ENCODE results near the gene MYBBP1A.
A peak's percentile ranks its signal among the peaks of the same experiment; 100 is the strongest.
"Not testable (repeated sequence)": the region's sequence is repeated elsewhere in the genome, so short reads cannot be mapped to it uniquely, and the experiment has no call there.

The MYBBP1A gene

DNA sequence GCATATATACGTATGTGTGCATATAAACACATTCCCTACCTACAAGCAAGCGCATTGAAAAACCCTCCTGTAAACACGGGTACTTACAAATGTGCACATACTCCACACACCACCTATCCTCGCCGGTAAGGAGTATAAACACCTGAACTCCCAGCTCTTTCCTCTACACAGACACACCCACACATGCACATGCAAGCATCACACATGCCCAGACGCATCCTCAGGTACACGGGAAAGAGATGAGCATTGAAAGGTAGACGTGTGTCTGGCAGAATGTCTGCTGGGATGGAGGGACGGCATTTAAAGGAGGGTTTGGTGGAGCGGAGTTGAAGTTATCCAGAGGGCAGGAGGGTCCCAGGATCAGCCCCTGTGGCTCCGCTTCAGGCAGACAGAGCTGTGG, 24.5 kb upstream of the MYBBP1A start:
- Histone ChIP-seq H3K27me3 (replicated peaks; ENCODE audit: control insufficient read depth, insufficient read depth, low read length) (peaks cover 60% of the 10 kb centered on the region), H3K9me3 (ENCODE audit: control insufficient read depth, low read length) (no peaks in the 10 kb centered on the region), H3K4me3 (ENCODE audit: low read length) (no peak overlapping the region), H3K9ac (ENCODE audit: low read length) (no peak overlapping the region), H3K4me1 (ENCODE audit: control insufficient read depth, insufficient read depth, low read length) (no peaks in the 10 kb centered on the region), H3K36me3 (ENCODE audit: control insufficient read depth, insufficient read depth, low read length, severe bottlenecking) (no peaks in the 10 kb centered on the region)
- DNase-seq (ENCODE audit: low read depth): no peak

DNA sequence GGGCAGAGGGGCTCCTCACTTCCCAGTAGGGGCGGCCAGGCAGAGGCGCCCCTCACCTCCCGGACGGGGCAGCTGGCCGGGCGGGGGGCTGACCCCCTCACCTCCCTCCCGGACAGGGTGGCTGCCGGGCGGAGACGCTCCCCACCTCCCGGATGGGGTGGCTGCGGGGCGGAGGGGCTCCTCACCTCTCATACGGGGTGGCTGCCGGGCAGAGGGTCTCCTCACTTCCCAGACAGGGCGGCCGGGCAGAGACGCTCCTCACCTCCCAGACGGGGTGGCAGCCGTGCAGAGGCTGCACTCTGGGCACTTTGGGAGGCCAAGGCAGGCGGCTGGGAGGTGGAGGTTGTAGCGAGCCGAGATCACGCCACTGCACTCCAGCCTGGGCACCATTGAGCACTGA, 23.2 kb upstream of the MYBBP1A start:
- not testable (repeated sequence) for H3K9me3 ChIP-seq (ENCODE audit: control insufficient read depth, low read length); H3K4me3 ChIP-seq (ENCODE audit: low read length); DNase-seq (ENCODE audit: low read depth); H3K36me3 ChIP-seq (ENCODE audit: control insufficient read depth, insufficient read depth, low read length, severe bottlenecking); H3K9ac ChIP-seq (ENCODE audit: low read length); H3K4me1 ChIP-seq (ENCODE audit: control insufficient read depth, insufficient read depth, low read length)
- peaks cover 54% of the 10 kb centered on the region for H3K27me3 ChIP-seq (replicated peaks; ENCODE audit: control insufficient read depth, insufficient read depth, low read length)

DNA sequence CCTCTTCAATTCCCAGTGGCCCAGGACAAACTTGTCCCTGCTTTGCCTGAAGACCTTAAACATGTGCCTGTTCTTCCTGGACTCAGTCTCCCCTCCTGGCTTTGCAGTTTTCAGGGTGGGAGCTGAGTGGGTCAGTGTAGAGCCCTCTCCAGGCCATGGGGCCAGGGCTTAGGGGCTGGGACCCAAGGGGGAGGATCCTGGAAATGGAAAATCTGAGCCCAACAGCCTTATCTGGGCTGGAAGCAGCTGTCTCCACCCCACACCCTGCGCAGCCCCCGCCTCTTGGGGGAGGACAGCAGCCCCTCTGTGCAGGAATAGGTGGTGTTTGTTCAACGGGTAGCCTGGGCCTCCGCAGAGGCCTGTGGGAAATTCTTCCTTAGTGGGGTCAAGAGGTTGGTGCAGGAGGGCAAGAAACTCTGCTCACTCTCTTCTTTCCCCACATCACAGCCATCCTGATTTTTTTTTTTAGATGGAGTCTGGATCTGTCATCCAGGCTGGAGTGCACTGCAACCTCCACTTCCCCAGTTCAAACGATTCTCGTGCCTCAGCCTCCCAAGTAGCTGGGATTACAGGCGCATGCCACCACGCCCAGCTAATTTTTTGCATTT, 22.3 kb upstream of the MYBBP1A start:
- Histone ChIP-seq H3K4me3 (ENCODE audit: low read length) (no peak overlapping the region), H3K9ac (ENCODE audit: low read length) (no peak overlapping the region), H3K9me3 (ENCODE audit: control insufficient read depth, low read length) (no peaks in the 10 kb centered on the region), H3K27me3 (replicated peaks; ENCODE audit: control insufficient read depth, insufficient read depth, low read length) (peaks cover 49% of the 10 kb centered on the region), H3K36me3 (ENCODE audit: control insufficient read depth, insufficient read depth, low read length, severe bottlenecking) (no peaks in the 10 kb centered on the region), H3K4me1 (ENCODE audit: control insufficient read depth, insufficient read depth, low read length) (no peaks in the 10 kb centered on the region)
- DNase-seq (ENCODE audit: low read depth): no peak

DNA sequence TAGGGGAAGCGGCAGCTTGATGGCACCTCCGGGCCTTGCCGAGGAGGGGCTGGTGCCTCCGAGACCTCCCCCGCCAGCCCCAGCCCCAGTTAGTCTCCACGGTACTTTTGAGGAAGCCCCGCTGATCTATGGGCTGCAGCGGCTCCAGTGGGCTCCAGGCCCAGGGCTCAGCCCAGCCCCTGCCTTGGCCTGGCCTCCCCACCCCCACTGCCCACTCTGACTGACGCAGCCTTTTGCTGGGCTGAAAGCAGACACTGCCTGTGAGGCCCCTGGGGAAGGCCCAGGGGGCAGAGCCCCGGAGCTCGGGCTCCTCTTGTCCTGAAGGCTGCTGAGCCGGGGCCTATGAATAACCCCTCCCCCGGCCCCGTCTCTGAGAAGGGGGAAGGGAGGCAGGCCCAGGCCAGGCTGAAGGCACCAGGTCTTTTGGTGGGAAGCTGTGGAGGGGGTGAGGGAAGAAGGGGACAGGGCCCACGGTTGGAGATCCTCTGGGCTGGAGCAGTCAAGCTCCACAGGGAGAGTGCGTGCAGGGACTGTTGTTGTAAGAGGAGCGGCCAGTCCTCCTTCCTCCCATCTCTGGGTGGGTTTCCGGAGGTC, 21.6 kb upstream of the MYBBP1A start:
- no peak overlapping the region for H3K9ac ChIP-seq (ENCODE audit: low read length)
- no peak for DNase-seq (ENCODE audit: low read depth)
- H3K9me3 ChIP-seq (ENCODE audit: control insufficient read depth, low read length): no peaks in the 10 kb centered on the region
- H3K4me3 ChIP-seq (ENCODE audit: low read length): no peak overlapping the region
- H3K27me3 ChIP-seq (replicated peaks; ENCODE audit: control insufficient read depth, insufficient read depth, low read length): peaks cover 43% of the 10 kb centered on the region
- no peaks in the 10 kb centered on the region for H3K4me1 ChIP-seq (ENCODE audit: control insufficient read depth, insufficient read depth, low read length)
- no peaks in the 10 kb centered on the region for H3K36me3 ChIP-seq (ENCODE audit: control insufficient read depth, insufficient read depth, low read length, severe bottlenecking)

DNA sequence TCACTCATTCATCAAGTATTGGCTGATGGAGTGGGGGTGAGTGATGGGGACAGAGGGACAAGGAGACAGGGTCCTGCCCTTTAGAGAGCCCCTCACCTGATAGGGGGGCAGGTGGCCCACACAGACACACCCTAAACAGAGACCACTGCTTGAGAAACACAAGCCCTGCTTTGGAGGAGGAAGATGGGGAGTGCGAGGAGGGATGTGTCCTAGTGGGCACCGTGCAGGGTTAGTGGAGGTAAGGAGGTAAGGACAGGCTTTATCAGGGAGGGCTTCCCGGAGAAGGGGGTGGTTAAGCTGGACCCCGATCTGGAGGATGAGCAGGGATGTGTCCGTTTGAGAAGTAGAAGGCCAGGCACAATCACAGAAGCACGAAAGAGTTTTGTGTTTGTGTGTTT, 21.0 kb upstream of the MYBBP1A start:
- Histone ChIP-seq H3K4me1 (ENCODE audit: control insufficient read depth, insufficient read depth, low read length) (no peaks in the 10 kb centered on the region), H3K27me3 (replicated peaks; ENCODE audit: control insufficient read depth, insufficient read depth, low read length) (peaks cover 41% of the 10 kb centered on the region), H3K36me3 (ENCODE audit: control insufficient read depth, insufficient read depth, low read length, severe bottlenecking) (no peaks in the 10 kb centered on the region), H3K9me3 (ENCODE audit: control insufficient read depth, low read length) (no peaks in the 10 kb centered on the region), H3K4me3 (ENCODE audit: low read length) (no peak overlapping the region), H3K9ac (ENCODE audit: low read length) (no peak overlapping the region)
- DNase-seq (ENCODE audit: low read depth): no peak

DNA sequence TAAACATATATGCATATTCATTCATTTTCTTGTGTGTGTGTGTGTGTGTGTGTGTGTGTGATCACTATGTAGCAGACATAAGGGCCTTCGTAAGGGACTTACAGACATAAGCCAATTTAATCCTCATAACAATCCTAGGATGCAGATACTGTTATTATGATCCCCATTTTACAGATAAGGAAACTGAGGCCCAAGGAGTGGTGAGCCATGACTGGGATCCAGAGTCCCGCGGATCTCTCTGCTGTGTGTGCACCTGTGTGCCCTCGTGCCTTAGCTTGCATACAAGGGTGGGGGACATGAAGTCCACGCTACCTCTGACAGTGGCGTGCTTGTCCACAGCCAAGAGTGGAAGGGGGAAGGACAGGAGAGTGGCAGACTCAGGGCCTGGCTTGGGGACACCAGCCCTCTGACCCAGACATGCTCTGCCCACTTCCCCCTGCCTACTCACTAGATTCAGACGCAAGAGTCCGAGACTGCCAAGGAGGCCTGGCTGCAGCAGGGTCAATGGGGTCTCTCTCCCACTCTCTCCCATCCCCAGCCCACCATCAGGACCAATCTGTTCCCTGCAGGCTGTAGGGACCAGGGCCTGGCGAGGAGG, 19.4 kb upstream of the MYBBP1A start:
- Histone ChIP-seq H3K4me1 (ENCODE audit: control insufficient read depth, insufficient read depth, low read length) (no peaks in the 10 kb centered on the region), H3K36me3 (ENCODE audit: control insufficient read depth, insufficient read depth, low read length, severe bottlenecking) (no peaks in the 10 kb centered on the region), H3K9ac (ENCODE audit: low read length) (no peak overlapping the region), H3K27me3 (replicated peaks; ENCODE audit: control insufficient read depth, insufficient read depth, low read length) (peaks cover 34% of the 10 kb centered on the region), H3K9me3 (ENCODE audit: control insufficient read depth, low read length) (no peaks in the 10 kb centered on the region), H3K4me3 (ENCODE audit: low read length) (no peak overlapping the region)
- no peak for DNase-seq (ENCODE audit: low read depth)

DNA sequence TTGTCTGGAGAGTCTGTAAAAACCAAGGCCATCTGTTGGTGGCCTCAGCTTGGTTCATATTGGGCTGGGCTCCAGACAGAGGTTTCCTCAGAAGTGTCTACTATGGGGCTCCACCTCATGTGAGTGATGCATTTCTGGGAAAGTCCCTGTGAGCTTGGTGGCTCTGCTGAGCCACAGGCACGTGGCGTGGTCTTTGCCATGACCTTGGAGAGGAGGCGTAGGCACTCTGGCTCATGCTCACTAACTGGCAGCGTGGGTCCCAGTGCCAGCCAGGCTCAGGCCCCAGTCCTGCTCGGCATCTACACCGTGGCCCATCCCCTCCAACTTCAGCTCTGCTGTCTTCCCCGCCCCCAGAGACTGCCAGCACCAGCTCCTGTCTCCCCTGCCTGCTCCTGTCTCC, 18.5 kb upstream of the MYBBP1A start:
- no peaks in the 10 kb centered on the region for H3K4me1 ChIP-seq (ENCODE audit: control insufficient read depth, insufficient read depth, low read length)
- DNase-seq (ENCODE audit: low read depth): no peak
- no peak overlapping the region for H3K4me3 ChIP-seq (ENCODE audit: low read length)
- H3K36me3 ChIP-seq (ENCODE audit: control insufficient read depth, insufficient read depth, low read length, severe bottlenecking): no peaks in the 10 kb centered on the region
- peaks cover 33% of the 10 kb centered on the region for H3K27me3 ChIP-seq (replicated peaks; ENCODE audit: control insufficient read depth, insufficient read depth, low read length)
- H3K9ac ChIP-seq (ENCODE audit: low read length): no peak overlapping the region
- no peaks in the 10 kb centered on the region for H3K9me3 ChIP-seq (ENCODE audit: control insufficient read depth, low read length)

DNA sequence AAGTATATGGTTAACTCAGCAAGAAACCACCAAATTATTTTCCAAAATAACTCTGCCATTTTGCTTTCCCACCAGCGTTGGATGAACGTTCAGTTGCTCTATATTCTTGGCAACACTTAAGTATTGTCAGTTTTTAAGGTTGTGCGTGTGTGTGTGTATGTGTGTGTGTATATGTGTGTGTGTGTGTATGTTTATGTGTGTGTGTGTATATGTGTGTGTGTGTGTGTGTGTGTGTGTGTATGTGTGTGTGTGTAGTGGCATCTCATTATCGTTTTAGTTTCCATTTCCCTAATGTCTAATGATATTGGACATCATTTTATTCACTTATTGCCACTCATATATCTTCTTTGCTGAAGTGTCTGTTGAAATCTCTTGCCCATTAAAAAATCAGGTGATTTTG, 17.9 kb upstream of the MYBBP1A start:
- DNase-seq (ENCODE audit: low read depth): no peak
- Histone ChIP-seq H3K27me3 (replicated peaks; ENCODE audit: control insufficient read depth, insufficient read depth, low read length) (peaks cover 33% of the 10 kb centered on the region), H3K9me3 (ENCODE audit: control insufficient read depth, low read length) (no peaks in the 10 kb centered on the region), H3K4me1 (ENCODE audit: control insufficient read depth, insufficient read depth, low read length) (no peaks in the 10 kb centered on the region), H3K9ac (ENCODE audit: low read length) (no peak overlapping the region), H3K36me3 (ENCODE audit: control insufficient read depth, insufficient read depth, low read length, severe bottlenecking) (no peaks in the 10 kb centered on the region), H3K4me3 (ENCODE audit: low read length) (no peak overlapping the region)

DNA sequence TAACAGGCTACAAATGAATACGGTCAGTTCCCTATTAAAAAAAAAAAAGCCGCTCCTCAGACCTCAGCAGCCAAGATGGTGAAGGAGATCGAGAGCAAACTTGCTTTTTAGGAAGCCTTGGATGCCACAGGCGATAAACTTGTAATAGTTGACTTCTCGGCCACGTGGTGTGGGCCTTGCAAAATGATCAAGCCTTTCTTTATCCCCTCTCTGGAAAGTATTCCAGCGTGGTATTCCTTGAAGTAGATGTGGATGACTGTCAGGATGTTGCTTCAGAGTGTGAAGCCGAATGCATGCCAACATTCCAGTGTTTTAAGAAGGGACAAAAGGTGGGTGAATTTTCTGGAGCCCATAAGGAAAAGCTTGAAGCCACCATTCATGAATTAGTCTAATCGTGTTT, 16.9 kb upstream of the MYBBP1A start:
- H3K9ac ChIP-seq (ENCODE audit: low read length): no peak overlapping the region
- H3K36me3 ChIP-seq (ENCODE audit: control insufficient read depth, insufficient read depth, low read length, severe bottlenecking): no peaks in the 10 kb centered on the region
- no peak for DNase-seq (ENCODE audit: low read depth)
- no peaks in the 10 kb centered on the region for H3K4me1 ChIP-seq (ENCODE audit: control insufficient read depth, insufficient read depth, low read length)
- H3K4me3 ChIP-seq (ENCODE audit: low read length): no peak overlapping the region
- peaks cover 29% of the 10 kb centered on the region for H3K27me3 ChIP-seq (replicated peaks; ENCODE audit: control insufficient read depth, insufficient read depth, low read length)
- no peaks in the 10 kb centered on the region for H3K9me3 ChIP-seq (ENCODE audit: control insufficient read depth, low read length)

DNA sequence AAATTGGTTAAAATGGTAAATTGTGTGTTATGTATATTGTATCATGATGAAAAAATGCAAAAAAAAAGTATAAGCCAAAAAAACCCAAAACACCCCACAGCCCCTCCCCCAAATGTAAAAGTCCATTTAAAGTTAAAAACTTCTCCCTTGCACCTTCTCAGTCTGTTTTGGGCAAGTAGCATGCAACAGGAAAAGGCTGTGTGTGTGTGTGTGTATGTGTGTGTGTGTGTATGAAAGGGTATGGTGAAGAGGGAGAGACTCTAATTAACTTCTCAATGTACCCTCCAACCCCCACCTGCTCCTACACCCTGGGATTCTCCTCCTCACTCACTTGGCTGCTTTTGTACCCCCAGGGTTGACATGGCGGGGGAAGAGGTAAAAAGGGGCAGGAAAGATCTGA, 14.4 kb upstream of the MYBBP1A start:
- H3K9ac ChIP-seq (ENCODE audit: low read length): no peak overlapping the region
- H3K4me3 ChIP-seq (ENCODE audit: low read length): no peak overlapping the region
- peaks cover 14% of the 10 kb centered on the region for H3K27me3 ChIP-seq (replicated peaks; ENCODE audit: control insufficient read depth, insufficient read depth, low read length)
- DNase-seq (ENCODE audit: low read depth): no peak
- no peaks in the 10 kb centered on the region for H3K9me3 ChIP-seq (ENCODE audit: control insufficient read depth, low read length)
- peaks cover 3% of the 10 kb centered on the region for H3K4me1 ChIP-seq (ENCODE audit: control insufficient read depth, insufficient read depth, low read length)
- H3K36me3 ChIP-seq (ENCODE audit: control insufficient read depth, insufficient read depth, low read length, severe bottlenecking): no peaks in the 10 kb centered on the region

DNA sequence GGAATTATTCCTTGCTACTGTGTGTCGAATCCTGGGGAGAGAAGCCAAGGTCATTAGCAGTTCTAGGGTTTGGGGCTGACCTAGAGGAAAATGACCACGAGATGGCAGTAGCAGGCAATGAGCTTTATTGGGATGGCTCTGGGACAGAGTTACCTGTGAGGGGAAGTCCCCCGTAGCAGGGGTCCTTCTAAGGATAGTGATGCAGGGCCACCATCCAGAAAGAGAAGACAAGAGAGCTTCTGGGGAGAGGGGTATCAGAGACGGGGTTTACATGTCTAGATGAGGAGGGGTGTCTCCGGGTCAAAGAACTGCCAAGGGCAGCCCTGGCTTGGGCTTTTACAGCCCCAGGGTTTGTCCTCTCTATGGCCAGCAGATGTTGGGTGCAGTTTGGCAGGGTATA, 11.6 kb upstream of the MYBBP1A start:
- H3K27me3 ChIP-seq (replicated peaks; ENCODE audit: control insufficient read depth, insufficient read depth, low read length): peaks cover 11% of the 10 kb centered on the region
- peak; percentile 78 for DNase-seq (ENCODE audit: low read depth)
- H3K4me1 ChIP-seq (ENCODE audit: control insufficient read depth, insufficient read depth, low read length): peaks cover 7% of the 10 kb centered on the region
- no peaks in the 10 kb centered on the region for H3K36me3 ChIP-seq (ENCODE audit: control insufficient read depth, insufficient read depth, low read length, severe bottlenecking)
- H3K4me3 ChIP-seq (ENCODE audit: low read length): no peak overlapping the region
- H3K9ac ChIP-seq (ENCODE audit: low read length): no peak overlapping the region
- no peaks in the 10 kb centered on the region for H3K9me3 ChIP-seq (ENCODE audit: control insufficient read depth, low read length)
